CD4-positive, alpha-beta memory T cell (primary cell): ENCODE results near the gene PDE2A. TPM values are rescaled to one million over a fixed set of nuclear protein-coding genes. Genes with fewer than 3 reads are reported as not detected.

Experiments
- CTCF ChIA-PET: fragments of 350-600 bp; sonication (Branson Sonifier 250); formaldehyde crosslinking; loops from one replicate; lab custom pipeline; 2021; ENCODE audit warnings: inconsistent platforms; ENCODE audit not compliant: partially characterized antibody; lab: Charles Lee
- POLR2A ChIA-PET: fragments of 350-600 bp; sonication (Branson Sonifier 250); formaldehyde crosslinking; loops from one replicate; lab custom pipeline; 2021; ENCODE audit not compliant: partially characterized antibody; lab: Charles Lee
- DNase-seq, 5 donors: peaks; one replicate each; pipeline versions ENCODE4 v3.0.0 to v3.0.0-alpha.2; 2020 to 2022; ENCODE audit warnings: mixed read lengths in 1 of 5
- H3K27ac ChIP-seq: one replicate; pipeline ENCODE4 v1.7.0; 2013; ENCODE audit warnings: low read depth, low read length
- H3K27me3 ChIP-seq: 2 replicates; pipeline ENCODE4 v1.7.0; 2013; ENCODE audit warnings: mild to moderate bottlenecking, low read length, moderate library complexity; ENCODE audit not compliant: insufficient read depth
- H3K36me3 ChIP-seq: 2 replicates; pipeline ENCODE4 v1.7.0; 2013; ENCODE audit warnings: mild to moderate bottlenecking, low read length, moderate library complexity; ENCODE audit not compliant: insufficient read depth
- H3K4me1 ChIP-seq: 2 replicates; pipeline ENCODE4 v1.7.0; 2013; ENCODE audit warnings: mild to moderate bottlenecking, low read length, moderate library complexity; ENCODE audit not compliant: insufficient read depth
- H3K4me3 ChIP-seq, 2 donors: one replicate each; pipeline ENCODE4 v1.7.0; 2013; ENCODE audit warnings: low read length in 2 of 2, mild to moderate bottlenecking in 1 of 2
- H3K9me3 ChIP-seq, 2 donors: one replicate each; pipeline ENCODE4 v1.7.0; 2013; ENCODE audit warnings: low read length in 2 of 2, control low read depth in 1 of 2; ENCODE audit not compliant: control insufficient read depth in 1 of 2
- H3K27ac Mint-ChIP-seq, 7 donors: one replicate each; pipeline ENCODE4 v1.8.0; 2020 to 2021; ENCODE audit warnings: mixed read lengths in 7 of 7, mild to moderate bottlenecking in 6 of 7, inconsistent platforms in 3 of 7, moderate library complexity in 3 of 7
- H3K27me3 Mint-ChIP-seq, 2 donors: one replicate each; pipeline ENCODE4 v1.8.0; 2020 to 2021; ENCODE audit warnings: mixed read lengths in 2 of 2
- H3K36me3 Mint-ChIP-seq, 2 donors: one replicate each; pipeline ENCODE4 v1.8.0; 2020 to 2021; ENCODE audit warnings: mixed read lengths in 2 of 2, inconsistent platforms in 1 of 2, mild to moderate bottlenecking in 1 of 2
- H3K4me1 Mint-ChIP-seq, 4 donors: one replicate each; pipeline ENCODE4 v1.8.0; 2020 to 2021; ENCODE audit warnings: mixed read lengths in 4 of 4, mild to moderate bottlenecking in 1 of 4
- H3K4me3 Mint-ChIP-seq, 8 donors: one replicate each; pipeline ENCODE4 v1.8.0; 2020 to 2021; ENCODE audit warnings: mixed read lengths in 8 of 8, mild to moderate bottlenecking in 7 of 8, moderate library complexity in 6 of 8, inconsistent platforms in 3 of 8
- H3K9me3 Mint-ChIP-seq, 8 donors: one replicate each; pipeline ENCODE4 v1.8.0; 2020 to 2021; ENCODE audit warnings: mixed read lengths in 8 of 8, mild to moderate bottlenecking in 5 of 8, inconsistent platforms in 3 of 8, moderate library complexity in 1 of 8
- intact Hi-C: fragments of 100-400 bp; cut with micrococcal nuclease; formaldehyde crosslinking; loops from one replicate; pipeline ENCODE4 v1.15.1; 2023
- polyA plus RNA-seq, 2 donors: library from polyadenylated mRNA; unstranded; fragments of 300-500 nt; fragmentation: Illumina TruSeq; gene quantifications; one replicate each; pipeline ENCODE4 v1.2.3, GENCODE V29; 2021
- total RNA-seq, 2 experiments: library from RNA; stranded (reverse); gene quantifications; one replicate each; pipeline ENCODE4 v1.2.3, GENCODE V29; 2021

The PDE2A gene
- total and polyA plus RNA-seq, 4 experiments from 2014 or later = 0.11 to 1.7 (median 0.98) TPM

GRCh38 chr11:72541257-72541974 lies 132.8 kb downstream of the PDE2A start:
- Mint-ChIP-seq H3K36me3 (no peaks in the 10 kb centered on the region), H3K4me3 (no peak overlapping the region), H3K9me3 (peaks cover 0 to 2% (median 0%) of the 10 kb centered on the region in 8 donors), H3K4me1 (no peaks in the 10 kb centered on the region), H3K27me3 (peaks cover 0 to 3% of the 10 kb centered on the region in 2 donors), H3K27ac (no peak overlapping the region)
- Histone ChIP-seq H3K27me3 (no peaks in the 10 kb centered on the region), H3K9me3 (no peaks in the 10 kb centered on the region), H3K4me3 (no peak overlapping the region), H3K4me1 (no peaks in the 10 kb centered on the region), H3K36me3 (no peaks in the 10 kb centered on the region), H3K27ac (no peak overlapping the region)
- ChIA-PET POLR2A (interaction anchor here (0.6 kb wide), 1 partner anchor 9 kb away, joined by 3 read pairs; no protein-coding TSS in a partner anchor), CTCF (interaction anchor here (1.2 to 1.9 kb wide), 3 partner anchors 9 to 70 kb away, joined by 3 to 7 read pairs (median 5); no protein-coding TSS in a partner anchor)
- no peak for DNase-seq
- intact Hi-C loops = no loop called here

- CTCF ChIA-PET = interaction anchor here (1.5 kb wide), 1 partner anchor 66 kb away, joined by 7 read pairs; no protein-coding TSS in a partner anchor
- H3K27me3 Mint-ChIP-seq = peaks cover 6 to 8% of the 10 kb centered on the region in 2 donors
These were observed 137.2 kb downstream of the PDE2A start for GRCh38 chr11:72537051-72537450.

GRCh38 chr11:72535194-72535547 lies 139.1 kb downstream of the PDE2A start:
- no peak overlapping the region for H3K4me3 ChIP-seq
- H3K4me1 Mint-ChIP-seq = no peaks in the 10 kb centered on the region
- intact Hi-C loops = no loop called here
- no peaks in the 10 kb centered on the region for H3K36me3 ChIP-seq
- no peaks in the 10 kb centered on the region for H3K9me3 Mint-ChIP-seq
- CTCF ChIA-PET = no interaction called here
- H3K36me3 Mint-ChIP-seq = no peaks in the 10 kb centered on the region
- no peaks in the 10 kb centered on the region for H3K9me3 ChIP-seq
- POLR2A ChIA-PET = no interaction called here
- H3K27me3 Mint-ChIP-seq = peaks cover 6 to 8% of the 10 kb centered on the region in 2 donors
- no peak for DNase-seq
- no peak overlapping the region for H3K27ac ChIP-seq
- no peaks in the 10 kb centered on the region for H3K27me3 ChIP-seq
- H3K4me3 Mint-ChIP-seq = no peak overlapping the region
- H3K4me1 ChIP-seq = no peaks in the 10 kb centered on the region
- no peak overlapping the region for H3K27ac Mint-ChIP-seq

More at GRCh38 chr11:72537051-72537450, 137.2 kb downstream of the PDE2A start:
- no peaks in the 10 kb centered on the region for H3K4me1 Mint-ChIP-seq
- H3K36me3 Mint-ChIP-seq = no peaks in the 10 kb centered on the region
- Histone ChIP-seq H3K27me3 (no peaks in the 10 kb centered on the region), H3K4me3 (no peak overlapping the region), H3K27ac (no peak overlapping the region), H3K9me3 (no peaks in the 10 kb centered on the region), H3K36me3 (no peaks in the 10 kb centered on the region), H3K4me1 (no peaks in the 10 kb centered on the region)
- peaks cover 0 to 2% (median 0%) of the 10 kb centered on the region in 8 donors for H3K9me3 Mint-ChIP-seq
- no peak for DNase-seq
- H3K27ac Mint-ChIP-seq = no peak overlapping the region
- H3K4me3 Mint-ChIP-seq = no peak overlapping the region
- intact Hi-C loops = no loop called here
- POLR2A ChIA-PET = no interaction called here

GRCh38 chr11:72534371-72535193 lies 139.6 kb downstream of the PDE2A start:
- no peaks in the 10 kb centered on the region for H3K36me3 Mint-ChIP-seq
- no peaks in the 10 kb centered on the region for H3K9me3 ChIP-seq
- intact Hi-C loops = no loop called here
- no peaks in the 10 kb centered on the region for H3K4me1 ChIP-seq
- H3K36me3 ChIP-seq = no peaks in the 10 kb centered on the region
- no peaks in the 10 kb centered on the region for H3K4me1 Mint-ChIP-seq
- no peak overlapping the region for H3K4me3 ChIP-seq
- H3K27ac ChIP-seq = no peak overlapping the region
- CTCF ChIA-PET = no interaction called here
- peaks cover 6 to 8% of the 10 kb centered on the region in 2 donors for H3K27me3 Mint-ChIP-seq
- no peak overlapping the region for H3K4me3 Mint-ChIP-seq
- H3K9me3 Mint-ChIP-seq = no peaks in the 10 kb centered on the region
- H3K27me3 ChIP-seq = no peaks in the 10 kb centered on the region
- H3K27ac Mint-ChIP-seq = no peak overlapping the region
- POLR2A ChIA-PET = no interaction called here
- DNase-seq = no peak

GRCh38 chr11:72529068-72529467 lies 145.2 kb downstream of the PDE2A start:
- Mint-ChIP-seq H3K4me3 (no peak overlapping the region), H3K9me3 (no peaks in the 10 kb centered on the region), H3K4me1 (no peaks in the 10 kb centered on the region), H3K36me3 (no peaks in the 10 kb centered on the region), H3K27me3 (peaks cover 2 to 6% of the 10 kb centered on the region in 2 donors), H3K27ac (no peak overlapping the region)
- CTCF ChIA-PET = interaction anchor here (1.5 kb wide), 1 partner anchor 58 kb away, joined by 5 read pairs; no protein-coding TSS in a partner anchor
- H3K4me3 ChIP-seq = no peak overlapping the region
- H3K9me3 ChIP-seq = no peaks in the 10 kb centered on the region
- H3K36me3 ChIP-seq = no peaks in the 10 kb centered on the region
- no peak for DNase-seq
- intact Hi-C loops = no loop called here
- no peaks in the 10 kb centered on the region for H3K4me1 ChIP-seq
- POLR2A ChIA-PET = no interaction called here
- no peak overlapping the region for H3K27ac ChIP-seq
- H3K27me3 ChIP-seq = no peaks in the 10 kb centered on the region

- no peaks in the 10 kb centered on the region for H3K9me3 Mint-ChIP-seq
These were observed 146.1 kb downstream of the PDE2A start for GRCh38 chr11:72528121-72528520.

More at GRCh38 chr11:72528121-72528520, 146.1 kb downstream of the PDE2A start:
- Mint-ChIP-seq H3K36me3 (no peaks in the 10 kb centered on the region), H3K4me3 (no peak overlapping the region), H3K4me1 (peaks cover 0 to 3% (median 1%) of the 10 kb centered on the region in 4 donors), H3K27me3 (peaks cover 0 to 5% of the 10 kb centered on the region in 2 donors), H3K27ac (no peak overlapping the region)
- intact Hi-C loops = no loop called here
- Histone ChIP-seq H3K27ac (no peak overlapping the region), H3K27me3 (no peaks in the 10 kb centered on the region), H3K9me3 (no peaks in the 10 kb centered on the region), H3K4me1 (no peaks in the 10 kb centered on the region), H3K4me3 (no peak overlapping the region), H3K36me3 (no peaks in the 10 kb centered on the region)
- POLR2A ChIA-PET = no interaction called here
- DNase-seq = no peak
- CTCF ChIA-PET = no interaction called here
